Measurements from ENCODE around the gene TRDN. TPM values are rescaled to one million over a fixed set of nuclear protein-coding genes. Genes with fewer than 3 reads are reported as not detected.

Gene TRDN
- total RNA-seq, 1 donor from 2014 or later: 0.06 TPM

- no peak overlapping the region for H3K27ac Mint-ChIP-seq
- no peak overlapping the region for H3K4me2 ChIP-seq
- no peaks in the 10 kb centered on the region for H3K4me1 ChIP-seq
- no peak overlapping the region for H3K27ac ChIP-seq
- no peaks in the 10 kb centered on the region for H3K36me3 ChIP-seq
- no peaks in the 10 kb centered on the region for H4K20me1 ChIP-seq (ENCODE audit: low read depth)
- H3K9ac ChIP-seq: no peak overlapping the region
- no peak overlapping the region for H3K4me3 Mint-ChIP-seq
- H3K9me3 ChIP-seq (ENCODE audit: low read depth): no peaks in the 10 kb centered on the region
- H3K4me1 Mint-ChIP-seq: no peaks in the 10 kb centered on the region
- H3K9me3 Mint-ChIP-seq: peaks cover 3% of the 10 kb centered on the region
- H3K79me2 ChIP-seq (ENCODE audit: low read depth): no peaks in the 10 kb centered on the region
- H3K4me3 ChIP-seq: no peak overlapping the region
- no peaks in the 10 kb centered on the region for H3K36me3 Mint-ChIP-seq
- no peaks in the 10 kb centered on the region for H3K27me3 ChIP-seq
- no peak for DNase-seq (ENCODE audit: low spot score)
- H2AFZ ChIP-seq (replicated peaks): no peak overlapping the region
- H3K27me3 Mint-ChIP-seq (ENCODE audit: insufficient read depth, low read depth): peaks cover 2% of the 10 kb centered on the region
- no peaks in the 10 kb centered on the region for H3F3A ChIP-seq (ENCODE audit: low read depth)
- TF ChIP-seq EZH2phosphoT487 (IDR thresholded peaks at IDR 0.05) (no peak), CTCF (IDR thresholded peaks at IDR 0.05) (no peak), EZH2 (IDR thresholded peaks at IDR 0.05) (no peak)
Measured at GRCh38 chr6:123182998-123183397, 453.8 kb downstream of the TRDN start.

- Histone ChIP-seq H3K79me2 (ENCODE audit: low read depth) (no peaks in the 10 kb centered on the region), H3K4me2 (no peak overlapping the region), H3K9me3 (ENCODE audit: low read depth) (no peaks in the 10 kb centered on the region), H4K20me1 (ENCODE audit: low read depth) (no peaks in the 10 kb centered on the region), H3K9ac (no peak overlapping the region), H3K4me3 (no peak overlapping the region), H3K36me3 (no peaks in the 10 kb centered on the region), H3K27ac (no peak overlapping the region), H3K27me3 (no peaks in the 10 kb centered on the region), H2AFZ (replicated peaks) (no peak overlapping the region), H3F3A (ENCODE audit: low read depth) (no peaks in the 10 kb centered on the region), H3K4me1 (no peaks in the 10 kb centered on the region)
- TF ChIP-seq EZH2 (IDR thresholded peaks at IDR 0.05) (no peak), CTCF (IDR thresholded peaks at IDR 0.05) (no peak), EZH2phosphoT487 (IDR thresholded peaks at IDR 0.05) (no peak)
- Mint-ChIP-seq H3K4me3 (no peak overlapping the region), H3K9me3 (no peaks in the 10 kb centered on the region), H3K27ac (no peak overlapping the region), H3K4me1 (no peaks in the 10 kb centered on the region), H3K27me3 (ENCODE audit: insufficient read depth, low read depth) (no peaks in the 10 kb centered on the region), H3K36me3 (no peaks in the 10 kb centered on the region)
- no peak for DNase-seq (ENCODE audit: low spot score)
Measured at GRCh38 chr6:123176706-123177105, 460.0 kb downstream of the TRDN start.

GRCh38 chr6:123171341-123172115, 465.2 kb downstream of the TRDN start:
- H3F3A ChIP-seq (ENCODE audit: low read depth): no peaks in the 10 kb centered on the region
- no peak overlapping the region for H3K4me3 Mint-ChIP-seq
- H3K4me1 ChIP-seq: no peaks in the 10 kb centered on the region
- no peak for DNase-seq (ENCODE audit: low spot score)
- no peak overlapping the region for H3K9ac ChIP-seq
- TF ChIP-seq EZH2 (IDR thresholded peaks at IDR 0.05): no peak
- TF ChIP-seq EZH2phosphoT487 (IDR thresholded peaks at IDR 0.05): no peak
- no peak for TF ChIP-seq CTCF (IDR thresholded peaks at IDR 0.05)
- no peaks in the 10 kb centered on the region for H3K27me3 ChIP-seq
- no peaks in the 10 kb centered on the region for H3K36me3 ChIP-seq
- no peaks in the 10 kb centered on the region for H4K20me1 ChIP-seq (ENCODE audit: low read depth)
- no peak overlapping the region for H3K27ac Mint-ChIP-seq
- no peaks in the 10 kb centered on the region for H3K36me3 Mint-ChIP-seq
- H3K4me2 ChIP-seq: no peak overlapping the region
- no peaks in the 10 kb centered on the region for H3K27me3 Mint-ChIP-seq (ENCODE audit: insufficient read depth, low read depth)
- H2AFZ ChIP-seq (replicated peaks): peak overlapping the region; percentile 1
- H3K4me1 Mint-ChIP-seq: peaks cover 6% of the 10 kb centered on the region
- no peaks in the 10 kb centered on the region for H3K9me3 ChIP-seq (ENCODE audit: low read depth)
- H3K4me3 ChIP-seq: no peak overlapping the region
- no peaks in the 10 kb centered on the region for H3K9me3 Mint-ChIP-seq
- H3K79me2 ChIP-seq (ENCODE audit: low read depth): no peaks in the 10 kb centered on the region
- H3K27ac ChIP-seq: no peak overlapping the region
